HT1080 (cell line): ENCODE measurements around the gene CANT1. TPM values are rescaled to one million over a fixed set of nuclear protein-coding genes. Genes with fewer than 3 reads are reported as not detected.

ENCODE experiments used
- DNase-seq: peaks from one replicate; pipeline ENCODE4 v3.0.0-alpha.2; 2015; ENCODE audit warnings: low read depth
- polyA plus RNA-seq, 2 experiments: library from polyadenylated mRNA; depleted of rRNA; stranded (reverse); fragments of >200 nt; gene quantifications; 2 replicates each; pipeline ENCODE4 v1.2.3, GENCODE V29; 2015
- total RNA-seq: library from RNA; depleted of rRNA; stranded (reverse); fragments of >200 nt; shearing (Covaris generic); gene quantifications from 2 replicates; pipeline ENCODE4 v1.2.3, GENCODE V29; 2014; rRNA removed

Gene CANT1
- 71.1 and 92.2 TPM in 2 replicates for total RNA-seq
- polyA plus RNA-seq (2015; cell fraction: cytosol; rRNA removed) = 93.0 and 109 TPM in 2 replicates
- 79.1 and 85.5 TPM in 2 replicates for polyA plus RNA-seq (2015; cell fraction: nucleus; rRNA removed)

DNA sequence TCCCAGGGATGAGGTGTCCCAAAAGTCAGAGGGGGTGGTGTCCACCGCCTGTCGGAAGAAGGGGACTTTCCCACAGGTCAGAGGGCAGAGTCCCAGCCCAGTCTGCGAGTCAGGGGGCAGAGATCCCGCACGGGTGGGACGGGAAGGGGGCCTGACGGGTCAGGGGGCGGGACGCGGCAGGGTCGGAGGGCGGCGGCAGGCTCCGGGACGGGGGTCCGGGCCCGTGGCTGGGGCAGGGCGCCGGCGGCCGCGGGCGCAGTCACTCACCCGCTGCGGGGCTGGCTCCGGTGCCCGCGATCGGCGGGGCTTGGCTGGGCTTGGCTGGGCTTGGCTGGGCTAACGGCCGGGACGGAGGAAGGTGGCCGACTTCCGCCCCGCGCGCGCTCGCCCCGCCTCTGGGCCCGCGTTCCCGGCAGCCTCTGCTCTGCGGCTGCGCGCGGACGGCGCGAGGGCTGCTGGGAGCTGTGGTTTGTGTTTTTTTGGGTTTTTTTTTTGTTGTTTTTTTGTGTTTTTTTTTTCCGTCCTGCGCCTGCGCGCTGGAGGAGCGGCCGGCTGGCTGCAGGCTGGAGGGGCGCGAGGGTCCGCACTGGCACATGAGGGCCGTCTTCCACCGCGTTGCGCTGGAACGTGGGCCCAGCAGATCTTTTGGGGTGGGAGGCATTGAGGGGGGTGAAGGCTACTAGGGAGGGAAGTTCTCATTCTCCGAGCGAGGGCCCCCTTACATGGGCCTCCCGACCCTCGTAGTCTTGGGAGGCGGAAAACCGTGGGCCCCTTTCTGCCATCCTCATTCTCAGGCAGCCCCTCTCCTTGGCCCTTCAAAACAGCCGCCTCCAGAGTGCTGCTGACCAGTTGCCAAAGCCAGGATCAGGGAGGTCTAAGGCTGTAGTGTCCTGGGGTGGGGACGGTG, at the start of gene CANT1:
Gene CANT1 (minus strand): TSS at position 368 of the 907 bp plus-strand sequence. CDS start 12,142 bp downstream, outside the sequence.
- peak; percentile 83 for DNase-seq

DNA sequence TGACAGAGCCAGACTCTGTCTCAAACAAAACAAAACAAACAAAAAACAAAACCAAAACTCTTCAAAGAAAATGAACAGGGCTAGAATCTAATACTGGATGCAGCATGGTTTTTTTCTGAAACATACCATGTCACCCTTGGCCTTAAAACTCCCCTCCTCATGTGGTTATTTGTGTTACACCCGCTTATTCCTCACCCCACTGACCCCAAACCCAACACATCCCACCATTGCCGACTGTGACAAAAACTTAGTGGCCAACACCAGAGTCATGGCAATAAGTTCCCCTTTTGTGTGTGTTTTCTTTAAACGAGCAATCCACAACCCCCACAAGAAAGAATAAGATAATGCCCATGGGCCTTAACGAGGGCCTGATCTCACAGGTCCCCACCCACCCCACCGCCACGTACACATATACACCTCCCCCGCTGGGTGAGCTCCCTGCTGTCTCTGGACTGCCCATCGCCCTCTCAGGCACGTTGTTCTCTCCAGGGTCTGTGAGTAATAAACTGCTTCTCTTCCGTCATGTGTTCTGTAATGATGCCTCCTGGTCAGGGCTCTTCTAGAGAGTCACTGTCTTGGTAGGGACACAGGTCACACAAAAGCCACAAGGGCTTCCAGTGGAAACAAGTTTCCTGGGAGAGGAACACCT, 48.3 kb upstream of the CANT1 start:
- no peak for DNase-seq

DNA sequence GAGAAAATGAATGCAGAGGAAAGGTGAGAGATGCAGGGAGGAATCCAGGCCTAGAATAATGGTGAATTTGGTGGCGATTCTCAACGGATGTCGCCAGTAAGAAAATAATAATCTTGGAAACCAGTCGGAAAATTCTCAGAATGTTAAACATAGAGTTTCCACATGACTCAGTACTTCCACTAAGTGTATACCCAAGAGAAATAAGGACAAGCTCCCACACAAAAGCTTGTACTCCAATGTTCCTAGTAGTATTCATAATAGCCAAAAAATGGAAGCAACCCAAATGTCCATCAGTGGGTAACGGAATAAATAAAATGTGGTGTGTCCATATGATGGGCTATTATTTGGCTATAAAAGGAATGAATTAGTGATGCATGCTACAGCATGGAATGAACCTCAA, 45.6 kb upstream of the CANT1 start:
- DNase-seq = no peak

DNA sequence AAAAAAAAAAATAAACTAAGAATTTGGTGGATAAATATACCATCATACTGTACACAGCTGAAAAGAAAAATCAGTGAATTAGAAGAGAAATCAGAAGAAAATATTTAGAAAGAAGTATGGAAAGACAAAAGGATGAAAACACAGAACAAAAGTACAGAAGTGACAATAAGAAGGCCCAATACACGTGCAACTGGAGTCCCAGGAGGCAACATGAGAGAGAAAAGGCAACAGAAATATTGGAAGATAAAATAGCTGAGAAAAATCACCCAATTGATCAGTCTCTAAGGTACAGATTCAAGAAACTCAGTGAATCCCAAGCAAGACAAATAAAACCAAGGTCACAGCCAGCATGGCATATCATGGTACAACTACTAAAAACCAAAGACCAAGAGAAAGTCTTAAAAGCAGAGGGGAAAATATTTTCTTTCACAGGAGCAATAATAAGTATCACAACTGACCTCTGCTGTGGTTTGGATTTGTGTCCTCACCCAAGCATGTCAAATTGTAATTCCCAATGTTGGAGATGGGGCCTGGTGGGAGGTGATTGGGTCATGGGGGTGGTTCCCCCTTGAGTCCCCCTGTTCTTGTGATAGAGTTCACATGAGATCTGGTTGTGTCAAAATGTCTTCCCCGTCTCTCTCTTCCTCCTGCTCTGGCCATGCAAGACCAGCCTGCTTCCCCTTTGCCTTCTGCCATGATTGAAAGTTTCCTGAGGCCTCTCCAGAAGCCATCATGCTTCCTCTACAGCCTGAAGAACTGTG, 44.8 kb upstream of the CANT1 start:
- DNase-seq = no peak

DNA sequence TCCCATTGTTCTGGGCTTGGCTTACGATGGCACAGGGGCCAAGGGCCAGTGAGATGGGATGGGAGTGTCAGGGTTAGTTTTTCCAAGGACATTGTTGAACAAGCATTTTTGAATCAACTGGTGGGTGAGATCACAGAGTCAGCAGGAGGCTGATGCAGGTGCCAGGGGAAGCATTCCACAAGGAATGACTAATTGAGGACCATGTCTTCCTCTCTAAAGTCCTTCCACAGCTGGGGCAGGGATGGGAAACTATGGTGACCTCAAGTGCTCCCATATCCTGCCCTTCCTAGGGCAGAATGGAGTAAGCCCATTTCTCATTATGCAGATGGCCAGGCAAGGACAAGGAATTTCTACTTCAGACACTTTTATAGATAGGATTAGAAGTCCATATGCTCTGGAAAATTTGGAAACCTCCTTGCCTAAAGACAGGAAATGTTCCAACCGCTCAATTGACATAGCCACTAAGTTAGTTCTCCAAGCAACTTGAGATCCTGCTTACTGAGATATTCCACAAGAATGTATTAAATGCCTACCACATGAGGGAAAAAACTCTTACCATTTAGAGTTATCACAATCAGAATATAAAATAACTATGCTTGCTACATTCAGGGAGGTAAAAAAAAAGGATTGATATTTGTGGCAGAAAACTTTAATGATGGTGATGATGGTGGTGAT, 43.8 kb upstream of the CANT1 start:
- peak; percentile 89 for DNase-seq

DNA sequence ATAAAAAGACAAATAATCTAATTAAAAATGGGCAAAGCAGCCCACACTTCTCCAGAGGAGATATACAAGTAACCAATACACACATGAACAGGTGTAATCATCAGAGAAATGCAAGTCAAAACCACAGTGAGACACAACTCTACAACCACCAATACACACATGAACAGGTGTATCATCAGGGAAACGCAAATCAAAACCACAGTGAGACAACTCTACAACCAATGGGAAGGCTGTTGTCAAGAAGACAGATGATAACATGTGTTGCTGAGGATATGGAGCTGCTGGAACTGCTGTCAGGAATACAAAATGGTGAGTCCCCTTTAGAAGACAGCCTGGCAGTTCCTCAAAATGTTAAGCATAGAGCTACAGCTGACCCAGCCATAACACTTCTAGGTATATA, 42.6 kb upstream of the CANT1 start:
- DNase-seq = no peak

DNA sequence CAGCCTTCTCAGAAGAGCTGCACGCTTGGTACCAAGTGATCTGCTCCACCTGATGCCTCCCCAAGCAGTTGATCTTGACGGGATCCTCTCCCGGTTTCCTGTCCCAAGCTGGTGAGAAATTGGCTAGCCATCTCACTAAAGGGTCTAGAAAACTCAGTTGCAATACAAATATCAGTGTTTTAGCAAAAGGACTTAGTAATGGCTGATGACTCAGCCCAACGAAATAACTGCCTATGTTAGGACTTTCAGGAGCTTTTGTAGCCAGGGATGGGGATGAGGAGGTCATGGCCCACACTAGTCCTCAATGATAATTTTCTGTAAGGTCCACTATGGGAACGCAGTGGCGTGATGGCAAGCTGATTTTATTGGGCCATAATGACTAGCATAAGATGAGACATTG, 41.7 kb upstream of the CANT1 start:
- peak; percentile 58 for DNase-seq

DNA sequence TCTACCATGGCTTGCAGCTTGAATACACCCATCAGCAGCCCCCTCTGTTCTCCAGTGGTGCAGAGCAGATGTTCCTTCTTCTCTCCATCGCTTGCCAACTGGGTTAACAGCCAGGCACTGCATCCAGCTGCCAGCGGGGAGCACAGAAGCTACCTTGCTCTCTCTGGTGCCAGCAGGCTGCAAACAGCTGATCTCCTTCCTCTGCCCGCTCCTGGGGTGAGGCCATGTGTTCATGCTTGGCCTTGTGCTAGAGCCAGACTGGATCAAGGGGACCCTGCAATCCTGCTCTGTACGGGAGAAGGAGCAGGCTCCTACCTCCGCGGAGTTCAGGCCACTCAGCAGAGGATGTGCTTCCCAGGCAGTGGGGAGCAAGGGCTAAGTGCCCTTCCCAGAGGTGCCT, 41.0 kb upstream of the CANT1 start:
- DNase-seq = no peak

DNA sequence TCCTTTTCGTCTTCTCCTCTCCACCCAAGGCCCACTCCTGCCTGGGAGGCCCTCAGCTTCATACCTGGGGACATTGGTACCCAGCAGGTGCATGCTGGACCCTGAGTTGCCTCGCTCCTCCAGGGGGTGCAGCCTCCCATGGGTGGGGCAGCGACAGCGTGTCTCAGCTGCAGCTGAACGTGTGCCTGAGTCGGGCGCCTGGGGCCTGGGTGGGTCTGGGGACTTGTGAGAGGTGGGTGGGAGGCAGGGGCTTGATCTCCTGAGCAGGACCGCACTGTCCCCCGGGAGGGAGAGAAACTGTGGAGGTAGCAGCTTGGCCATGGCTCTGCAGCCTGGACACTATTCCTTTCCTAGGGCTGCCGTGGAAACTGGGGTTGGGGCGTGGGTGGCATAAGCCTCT, 40.3 kb upstream of the CANT1 start:
- no peak for DNase-seq

DNA sequence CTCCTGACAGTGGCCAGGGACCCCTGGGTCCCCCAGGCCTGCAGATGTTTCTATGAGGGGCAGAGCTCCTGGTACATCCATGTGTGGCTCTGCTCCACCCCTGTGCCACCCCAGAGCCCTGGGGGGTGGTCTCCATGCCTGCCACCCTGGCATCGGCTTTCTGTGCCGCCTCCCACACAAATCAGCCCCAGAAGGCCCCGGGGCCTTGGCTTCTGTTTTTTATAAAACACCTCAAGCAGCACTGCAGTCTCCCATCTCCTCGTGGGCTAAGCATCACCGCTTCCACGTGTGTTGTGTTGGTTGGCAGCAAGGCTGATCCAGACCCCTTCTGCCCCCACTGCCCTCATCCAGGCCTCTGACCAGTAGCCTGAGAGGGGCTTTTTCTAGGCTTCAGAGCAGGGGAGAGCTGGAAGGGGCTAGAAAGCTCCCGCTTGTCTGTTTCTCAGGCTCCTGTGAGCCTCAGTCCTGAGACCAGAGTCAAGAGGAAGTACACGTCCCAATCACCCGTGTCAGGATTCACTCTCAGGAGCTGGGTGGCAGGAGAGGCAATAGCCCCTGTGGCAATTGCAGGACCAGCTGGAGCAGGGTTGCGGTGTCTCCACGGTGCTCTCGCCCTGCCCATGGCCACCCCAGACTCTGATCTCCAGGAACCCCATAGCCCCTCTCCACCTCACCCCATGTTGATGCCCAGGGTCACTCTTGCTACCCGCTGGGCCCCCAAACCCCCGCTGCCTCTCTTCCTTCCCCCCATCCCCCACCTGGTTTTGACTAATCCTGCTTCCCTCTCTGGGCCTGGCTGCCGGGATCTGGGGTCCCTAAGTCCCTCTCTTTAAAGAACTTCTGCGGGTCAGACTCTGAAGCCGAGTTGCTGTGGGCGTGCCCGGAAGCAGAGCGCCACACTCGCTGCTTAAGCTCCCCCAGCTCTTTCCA, 39.5 kb upstream of the CANT1 start:
- DNase-seq = no peak

DNA sequence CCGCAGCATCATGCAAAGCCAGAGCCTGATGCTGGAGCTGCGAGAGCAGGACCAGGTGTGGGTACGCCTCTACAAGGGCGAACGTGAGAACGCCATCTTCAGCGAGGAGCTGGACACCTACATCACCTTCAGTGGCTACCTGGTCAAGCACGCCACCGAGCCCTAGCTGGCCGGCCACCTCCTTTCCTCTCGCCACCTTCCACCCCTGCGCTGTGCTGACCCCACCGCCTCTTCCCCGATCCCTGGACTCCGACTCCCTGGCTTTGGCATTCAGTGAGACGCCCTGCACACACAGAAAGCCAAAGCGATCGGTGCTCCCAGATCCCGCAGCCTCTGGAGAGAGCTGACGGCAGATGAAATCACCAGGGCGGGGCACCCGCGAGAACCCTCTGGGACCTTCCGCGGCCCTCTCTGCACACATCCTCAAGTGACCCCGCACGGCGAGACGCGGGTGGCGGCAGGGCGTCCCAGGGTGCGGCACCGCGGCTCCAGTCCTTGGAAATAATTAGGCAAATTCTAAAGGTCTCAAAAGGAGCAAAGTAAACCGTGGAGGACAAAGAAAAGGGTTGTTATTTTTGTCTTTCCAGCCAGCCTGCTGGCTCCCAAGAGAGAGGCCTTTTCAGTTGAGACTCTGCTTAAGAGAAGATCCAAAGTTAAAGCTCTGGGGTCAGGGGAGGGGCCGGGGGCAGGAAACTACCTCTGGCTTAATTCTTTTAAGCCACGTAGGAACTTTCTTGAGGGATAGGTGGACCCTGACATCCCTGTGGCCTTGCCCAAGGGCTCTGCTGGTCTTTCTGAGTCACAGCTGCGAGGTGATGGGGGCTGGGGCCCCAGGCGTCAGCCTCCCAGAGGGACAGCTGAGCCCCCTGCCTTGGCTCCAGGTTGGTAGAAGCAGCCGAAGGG, 38.6 kb upstream of the CANT1 start:
- DNase-seq = no peak

DNA sequence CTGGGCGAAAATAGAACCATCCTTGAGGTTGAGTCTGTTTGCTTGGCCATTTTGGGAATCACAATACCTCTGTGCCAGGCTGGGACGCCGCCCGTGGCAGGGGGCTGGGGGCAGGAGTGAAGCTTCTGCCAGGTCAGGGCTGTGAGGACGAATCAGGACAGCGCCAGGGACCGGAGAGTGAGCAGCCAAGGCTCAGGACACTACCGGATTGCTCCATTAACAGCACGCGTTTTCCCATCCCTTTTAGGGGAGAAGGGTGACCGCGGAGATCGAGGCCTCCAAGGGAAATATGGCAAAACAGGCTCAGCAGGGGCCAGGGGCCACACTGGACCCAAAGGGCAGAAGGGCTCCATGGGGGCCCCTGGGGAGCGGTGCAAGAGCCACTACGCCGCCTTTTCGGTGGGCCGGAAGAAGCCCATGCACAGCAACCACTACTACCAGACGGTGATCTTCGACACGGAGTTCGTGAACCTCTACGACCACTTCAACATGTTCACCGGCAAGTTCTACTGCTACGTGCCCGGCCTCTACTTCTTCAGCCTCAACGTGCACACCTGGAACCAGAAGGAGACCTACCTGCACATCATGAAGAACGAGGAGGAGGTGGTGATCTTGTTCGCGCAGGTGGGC, 37.8 kb upstream of the CANT1 start:
- no peak for DNase-seq

DNA sequence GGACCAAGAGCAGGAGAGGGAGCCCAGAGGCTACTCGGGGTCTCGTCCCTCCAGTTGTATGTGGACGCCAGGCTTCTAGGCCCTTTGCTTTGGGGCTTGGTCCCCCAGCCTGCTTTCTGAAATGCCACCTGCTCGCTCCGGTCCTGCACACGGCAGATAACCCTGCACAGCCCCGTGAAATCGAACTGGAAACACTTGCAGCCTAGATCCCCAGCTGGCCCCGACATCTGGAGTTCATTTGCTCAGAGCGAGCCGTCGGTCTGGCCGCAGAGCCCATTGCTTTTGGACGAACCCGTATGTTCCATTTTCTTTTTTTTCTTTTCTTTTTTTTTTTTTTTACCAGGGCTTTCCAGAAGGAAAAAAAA, 37.3 kb upstream of the CANT1 start:
- no peak for DNase-seq

DNA sequence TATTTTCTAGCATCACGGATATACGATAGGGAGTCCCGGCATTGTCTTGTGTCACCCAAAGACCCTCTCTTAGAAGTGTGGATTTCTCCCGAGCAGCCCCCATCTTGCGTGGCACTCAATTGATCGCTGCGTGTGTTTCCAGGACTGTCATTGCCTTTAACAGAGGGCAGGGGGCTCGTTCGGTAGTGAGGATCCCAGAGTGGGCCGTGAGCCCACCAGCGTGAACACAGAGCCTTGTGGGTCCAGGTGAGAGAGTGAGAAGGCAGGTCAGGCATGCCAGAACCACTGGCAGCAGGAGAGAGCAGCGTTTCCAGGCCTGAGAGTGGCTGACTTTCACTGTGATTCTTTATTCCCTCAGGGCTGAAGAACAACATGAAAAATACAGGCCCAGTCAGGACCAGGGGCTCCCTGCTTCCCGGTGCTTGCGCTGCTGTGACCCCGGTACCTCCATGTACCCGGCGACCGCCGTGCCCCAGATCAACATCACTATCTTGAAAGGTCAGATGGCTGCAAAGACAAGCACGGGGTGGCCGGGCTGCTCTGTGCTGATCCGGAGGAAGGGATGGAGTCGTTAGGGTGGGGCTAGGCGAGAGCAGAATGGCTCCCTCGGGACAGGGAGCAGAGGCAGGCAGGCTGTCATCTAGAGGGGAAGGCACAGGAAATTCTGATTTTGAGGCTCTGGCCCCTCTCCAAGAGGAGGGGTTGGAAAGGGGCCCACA, 36.8 kb upstream of the CANT1 start:
- DNase-seq = no peak

DNA sequence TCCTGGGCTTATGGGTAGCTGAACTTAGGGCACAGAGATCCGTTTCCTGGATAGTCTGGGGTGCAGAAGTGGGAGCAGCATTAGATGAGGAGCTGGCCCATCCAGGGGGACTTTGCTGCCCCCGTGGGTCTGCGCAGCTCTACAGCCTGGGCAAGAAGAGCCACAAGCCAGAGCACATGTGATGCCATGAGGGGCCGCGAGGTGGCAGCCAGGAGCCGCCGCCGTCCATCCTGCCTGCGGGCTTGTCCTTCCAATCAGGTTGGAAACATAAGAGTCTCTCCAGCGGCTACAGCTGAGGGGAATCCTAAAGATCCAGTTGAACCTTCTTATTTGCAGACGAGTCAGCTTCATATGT, 36.3 kb upstream of the CANT1 start:
- peak; percentile 77 for DNase-seq

DNA sequence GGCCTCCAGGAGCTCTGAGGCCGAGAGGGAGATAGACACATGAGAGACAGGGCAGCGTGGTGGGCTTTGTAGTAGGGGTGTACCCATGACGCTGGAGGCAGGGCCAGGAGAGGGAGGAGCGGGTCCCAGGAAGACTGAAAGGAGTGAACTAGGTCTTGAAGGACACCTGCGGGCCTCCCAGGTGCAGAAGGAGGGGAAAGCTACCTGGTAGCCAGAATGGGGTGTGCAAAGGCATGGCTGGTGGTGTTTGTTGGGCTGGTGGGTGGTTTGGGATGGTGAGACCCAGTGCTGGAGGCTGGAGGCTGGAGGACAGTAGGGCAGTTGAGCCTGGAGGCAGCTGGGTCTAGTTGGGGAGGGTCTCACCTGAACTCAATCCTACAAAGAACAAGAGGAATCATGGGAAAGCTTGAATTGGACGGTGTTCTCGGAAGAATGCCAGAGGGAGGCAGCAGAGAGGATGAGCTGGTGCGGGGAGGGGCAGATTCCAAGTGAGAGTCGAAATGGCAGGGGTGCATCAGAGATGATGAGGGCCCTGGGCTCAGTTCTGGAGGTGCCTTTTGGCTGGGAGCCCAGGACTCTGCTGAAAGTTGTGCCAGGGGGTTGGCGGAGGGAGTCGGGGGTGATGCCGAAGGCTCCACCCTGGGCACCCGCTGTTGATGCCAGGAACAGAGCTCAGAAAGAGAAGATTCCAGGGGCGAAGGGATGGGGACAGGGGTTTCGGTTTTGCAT, 35.6 kb upstream of the CANT1 start:
- DNase-seq = no peak

DNA sequence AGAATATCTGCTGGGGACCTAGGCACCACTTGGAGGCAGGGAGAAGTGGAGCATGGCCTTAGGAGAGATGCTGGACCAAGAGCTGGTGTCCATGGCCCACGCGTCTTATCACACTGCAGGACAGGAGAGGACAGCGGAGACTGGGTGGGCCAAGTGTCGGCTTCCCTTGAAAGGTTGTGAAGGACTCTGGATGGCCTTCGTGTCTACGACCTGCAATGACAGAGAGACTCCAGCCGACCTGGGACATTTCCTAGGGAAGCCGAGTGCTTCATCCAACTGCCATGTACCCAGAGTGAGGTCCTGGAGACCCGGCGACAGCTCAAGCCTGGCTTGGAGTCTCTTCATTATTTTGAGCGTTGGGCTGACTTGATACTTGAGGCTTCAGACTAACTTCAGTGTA, 34.9 kb upstream of the CANT1 start:
- no peak for DNase-seq
